Neural crest cell (in vitro differentiated cells): ENCODE data around the gene ERCC5. TPM values are rescaled to one million over a fixed set of nuclear protein-coding genes. Genes with fewer than 3 reads are reported as not detected.
A peak's percentile ranks its signal among the peaks of the same experiment; 100 is the strongest.

Experiments
- DNase-seq: peaks from one replicate; pipeline ENCODE4 v3.0.0; 2021; ENCODE audit warnings: low read depth, mixed read lengths, low spot score
- H3K27ac Mint-ChIP-seq: one replicate; pipeline ENCODE4 v1.8.0; 2021; ENCODE audit warnings: mild to moderate bottlenecking, mixed read lengths; ENCODE audit not compliant: unreplicated experiment
- H3K27me3 Mint-ChIP-seq: 2 replicates; pipeline ENCODE4 v1.8.0; 2021; ENCODE audit warnings: low read depth, mild to moderate bottlenecking, mixed read lengths
- H3K36me3 Mint-ChIP-seq: 2 replicates; pipeline ENCODE4 v1.8.0; 2021; ENCODE audit warnings: low read depth, mild to moderate bottlenecking, mixed read lengths
- H3K4me1 Mint-ChIP-seq: 2 replicates; pipeline ENCODE4 v1.8.0; 2021; ENCODE audit warnings: mixed read lengths
- H3K4me3 Mint-ChIP-seq: one replicate; pipeline ENCODE4 v1.8.0; 2021; ENCODE audit warnings: mild to moderate bottlenecking, mixed read lengths
- H3K9me3 Mint-ChIP-seq: 2 replicates; pipeline ENCODE4 v1.8.0; 2021; ENCODE audit warnings: mixed read lengths
- total RNA-seq: library from RNA; stranded (reverse); gene quantifications from 2 replicates; pipeline ENCODE4 v1.2.1, GENCODE V29; 2021
- TF ChIP-seq, protein P1 (sequence below): fragments of 200-600 bp; sonication (generic); conservative IDR thresholded peaks from 2 replicates; pipeline ENCODE4 v1.5.0; 2021; ENCODE audit warnings: antibody characterized with exemption, mild to moderate bottlenecking

ERCC5 gene
- total RNA-seq, 1 donor from 2014 or later: 39.2 TPM

DNA sequence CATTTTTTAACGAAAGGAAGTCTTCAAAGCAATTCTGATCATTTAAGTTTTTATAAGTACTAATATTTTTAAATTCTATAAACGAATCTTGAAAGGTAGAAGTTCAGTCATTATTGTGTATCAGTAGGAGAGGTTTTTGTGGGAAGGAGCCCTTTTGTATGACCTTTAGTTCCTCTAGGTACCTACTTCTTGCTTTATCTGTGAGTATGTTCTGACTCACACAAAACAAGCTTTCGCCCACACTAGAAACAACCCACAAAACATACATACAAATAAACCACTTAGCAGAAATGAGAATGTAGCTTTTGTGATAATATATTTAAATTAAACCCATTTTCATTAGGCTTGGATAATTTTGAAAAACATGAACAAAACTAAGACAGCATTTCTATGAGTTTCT lies 27.8 kb downstream of the ERCC5 start:
- DNase-seq: no peak
- TF ChIP-seq, protein P1, sequence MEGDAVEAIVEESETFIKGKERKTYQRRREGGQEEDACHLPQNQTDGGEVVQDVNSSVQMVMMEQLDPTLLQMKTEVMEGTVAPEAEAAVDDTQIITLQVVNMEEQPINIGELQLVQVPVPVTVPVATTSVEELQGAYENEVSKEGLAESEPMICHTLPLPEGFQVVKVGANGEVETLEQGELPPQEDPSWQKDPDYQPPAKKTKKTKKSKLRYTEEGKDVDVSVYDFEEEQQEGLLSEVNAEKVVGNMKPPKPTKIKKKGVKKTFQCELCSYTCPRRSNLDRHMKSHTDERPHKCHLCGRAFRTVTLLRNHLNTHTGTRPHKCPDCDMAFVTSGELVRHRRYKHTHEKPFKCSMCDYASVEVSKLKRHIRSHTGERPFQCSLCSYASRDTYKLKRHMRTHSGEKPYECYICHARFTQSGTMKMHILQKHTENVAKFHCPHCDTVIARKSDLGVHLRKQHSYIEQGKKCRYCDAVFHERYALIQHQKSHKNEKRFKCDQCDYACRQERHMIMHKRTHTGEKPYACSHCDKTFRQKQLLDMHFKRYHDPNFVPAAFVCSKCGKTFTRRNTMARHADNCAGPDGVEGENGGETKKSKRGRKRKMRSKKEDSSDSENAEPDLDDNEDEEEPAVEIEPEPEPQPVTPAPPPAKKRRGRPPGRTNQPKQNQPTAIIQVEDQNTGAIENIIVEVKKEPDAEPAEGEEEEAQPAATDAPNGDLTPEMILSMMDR: no peak
- Mint-ChIP-seq H3K4me3 (no peak overlapping the region), H3K4me1 (peaks cover 36% of the 10 kb centered on the region), H3K36me3 (peaks cover 14% of the 10 kb centered on the region), H3K27ac (no peak overlapping the region), H3K9me3 (no peaks in the 10 kb centered on the region), H3K27me3 (no peaks in the 10 kb centered on the region)

DNA sequence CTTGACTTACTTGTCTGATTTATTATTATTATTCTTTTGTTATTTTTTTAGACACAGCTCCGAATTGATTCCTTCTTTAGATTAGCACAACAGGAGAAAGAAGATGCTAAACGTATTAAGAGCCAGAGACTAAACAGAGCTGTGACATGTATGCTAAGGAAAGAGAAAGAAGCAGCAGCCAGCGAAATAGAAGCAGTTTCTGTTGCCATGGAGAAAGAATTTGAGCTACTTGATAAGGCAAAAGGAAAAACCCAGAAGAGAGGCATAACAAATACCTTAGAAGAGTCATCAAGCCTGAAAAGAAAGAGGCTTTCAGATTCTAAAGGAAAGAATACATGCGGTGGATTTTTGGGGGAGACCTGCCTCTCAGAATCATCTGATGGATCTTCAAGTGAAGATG lies 29.4 kb downstream of the ERCC5 start:
- no peak for DNase-seq
- TF ChIP-seq, protein P1: no peak
- Mint-ChIP-seq H3K36me3 (peaks cover 14% of the 10 kb centered on the region), H3K27ac (peak overlapping the region; percentile 63), H3K4me1 (peaks cover 36% of the 10 kb centered on the region), H3K9me3 (no peaks in the 10 kb centered on the region), H3K27me3 (no peaks in the 10 kb centered on the region), H3K4me3 (no peak overlapping the region)

DNA sequence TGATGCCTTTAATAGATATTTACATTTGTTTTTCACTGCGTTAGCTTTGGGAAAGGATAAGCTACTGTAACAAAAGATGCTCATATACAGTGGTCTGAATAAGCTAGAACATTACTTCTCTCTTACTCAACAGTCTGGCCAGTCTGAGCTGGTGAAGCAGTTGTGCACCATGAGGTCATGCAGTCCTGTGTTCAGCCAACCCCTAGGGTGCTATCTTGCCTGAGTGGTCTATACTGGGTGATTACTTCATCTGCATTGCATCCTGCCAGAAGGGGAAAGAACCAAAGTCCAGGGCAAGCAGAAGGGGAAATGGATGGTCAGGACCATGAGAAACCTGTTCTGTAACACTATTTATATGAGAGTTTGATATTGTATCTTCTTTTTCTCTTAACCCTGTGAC lies 31.5 kb downstream of the ERCC5 start:
- TF ChIP-seq, protein P1: no peak
- Mint-ChIP-seq H3K36me3 (peaks cover 14% of the 10 kb centered on the region), H3K27me3 (no peaks in the 10 kb centered on the region), H3K4me1 (peaks cover 32% of the 10 kb centered on the region), H3K4me3 (no peak overlapping the region), H3K9me3 (no peaks in the 10 kb centered on the region), H3K27ac (no peak overlapping the region)
- no peak for DNase-seq

DNA sequence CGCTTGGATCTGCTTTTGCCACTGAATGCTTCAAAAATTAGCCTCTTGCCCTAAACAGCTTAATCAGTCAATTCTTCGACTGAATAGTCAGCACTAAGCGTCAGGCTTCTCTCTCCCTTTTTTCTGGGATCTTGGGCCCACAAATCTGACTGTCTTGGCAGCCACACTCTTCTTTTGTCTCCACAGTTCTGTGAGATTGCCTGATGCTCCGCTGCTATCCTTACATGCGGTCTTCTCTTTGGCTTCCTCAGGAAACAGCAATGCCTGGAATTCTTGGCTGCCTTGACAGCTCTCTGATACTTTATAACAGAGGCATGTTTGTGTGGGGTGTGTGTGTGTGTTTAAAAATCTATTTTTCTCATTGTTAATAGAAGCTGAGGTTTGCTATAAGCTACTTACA lies 32.6 kb downstream of the ERCC5 start:
- Mint-ChIP-seq H3K36me3 (peaks cover 15% of the 10 kb centered on the region), H3K9me3 (peaks cover 2% of the 10 kb centered on the region), H3K4me1 (peaks cover 32% of the 10 kb centered on the region), H3K4me3 (no peak overlapping the region), H3K27me3 (no peaks in the 10 kb centered on the region), H3K27ac (no peak overlapping the region)
- DNase-seq: no peak
- TF ChIP-seq, protein P1: no peak

DNA sequence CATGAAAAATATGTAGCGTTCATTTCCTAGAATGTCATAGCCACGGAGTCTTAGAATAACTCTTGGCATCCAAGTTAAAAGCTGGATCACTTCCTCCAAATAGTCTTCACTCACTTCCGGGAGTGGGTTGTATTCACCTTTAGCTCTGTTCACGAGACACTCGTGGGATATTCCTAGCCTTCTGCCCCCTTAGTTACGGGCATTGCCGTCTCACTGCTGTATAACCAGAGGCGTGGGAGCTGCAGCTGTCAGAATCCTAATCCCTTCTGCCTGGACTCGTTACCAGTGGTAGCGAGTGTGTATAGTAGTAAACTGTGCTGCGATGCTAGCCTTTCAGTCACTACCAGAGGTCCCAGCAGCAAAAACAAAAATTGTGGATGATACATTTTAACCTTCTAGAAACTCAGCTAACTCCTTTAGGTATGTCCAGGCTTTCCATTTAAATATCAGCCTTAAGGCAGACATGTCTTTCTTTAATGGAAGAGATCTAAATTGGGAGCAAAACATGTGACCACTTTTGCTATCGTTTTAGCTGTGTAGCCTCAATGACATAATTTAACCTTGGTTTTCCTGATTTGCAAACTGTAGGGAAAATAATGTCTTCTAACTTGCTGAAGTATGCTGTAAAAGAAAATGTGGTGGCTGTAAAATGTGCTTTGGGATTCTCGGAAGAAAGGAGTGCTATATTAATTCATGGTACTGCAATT lies 34.1 kb downstream of the ERCC5 start:
- H3K4me1 Mint-ChIP-seq: peaks cover 29% of the 10 kb centered on the region
- H3K9me3 Mint-ChIP-seq: peaks cover 3% of the 10 kb centered on the region
- TF ChIP-seq, protein P1: no peak
- no peak overlapping the region for H3K27ac Mint-ChIP-seq
- H3K27me3 Mint-ChIP-seq: no peaks in the 10 kb centered on the region
- no peak overlapping the region for H3K4me3 Mint-ChIP-seq
- no peak for DNase-seq
- peaks cover 19% of the 10 kb centered on the region for H3K36me3 Mint-ChIP-seq
